Activated naive CD8-positive, alpha-beta T cell treated with anti-CD3 and anti-CD28 coated beads, Interleukin-2, amount 50 U/mL, for 16 hours (primary cell): ENCODE results near the gene OTOR.

ENCODE experiments used
- DNase-seq: peaks from one replicate; pipeline ENCODE4 v3.0.0-alpha.2; 2020; ENCODE audit warnings: low read depth, low spot score

Gene OTOR

GRCh38 chr20:16749573-16749972, 1.4 kb downstream of the OTOR start:
- DNase-seq = no peak

GRCh38 chr20:16752082-16752481, 3.9 kb downstream of the OTOR start:
- DNase-seq = no peak

DNA sequence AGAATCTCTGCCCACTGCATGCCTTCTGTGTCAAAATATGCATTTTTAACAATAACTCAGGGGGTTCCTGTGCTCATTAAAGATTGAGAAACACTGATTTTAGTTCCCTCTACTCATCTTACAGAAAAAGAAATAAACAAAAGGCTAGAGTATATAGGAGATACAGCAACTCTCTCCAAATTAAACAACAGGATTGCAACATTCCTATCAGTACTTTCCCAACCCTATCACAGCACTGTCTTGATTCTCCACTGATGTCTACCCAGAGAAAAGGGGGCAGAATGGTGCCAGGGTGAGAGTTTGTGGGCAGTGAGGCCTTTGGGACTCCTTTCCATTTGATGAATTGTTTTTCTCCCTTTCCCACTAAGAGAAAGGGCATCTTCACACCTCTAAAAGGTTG, 4.7 kb downstream of the OTOR start:
- no peak for DNase-seq

DNA sequence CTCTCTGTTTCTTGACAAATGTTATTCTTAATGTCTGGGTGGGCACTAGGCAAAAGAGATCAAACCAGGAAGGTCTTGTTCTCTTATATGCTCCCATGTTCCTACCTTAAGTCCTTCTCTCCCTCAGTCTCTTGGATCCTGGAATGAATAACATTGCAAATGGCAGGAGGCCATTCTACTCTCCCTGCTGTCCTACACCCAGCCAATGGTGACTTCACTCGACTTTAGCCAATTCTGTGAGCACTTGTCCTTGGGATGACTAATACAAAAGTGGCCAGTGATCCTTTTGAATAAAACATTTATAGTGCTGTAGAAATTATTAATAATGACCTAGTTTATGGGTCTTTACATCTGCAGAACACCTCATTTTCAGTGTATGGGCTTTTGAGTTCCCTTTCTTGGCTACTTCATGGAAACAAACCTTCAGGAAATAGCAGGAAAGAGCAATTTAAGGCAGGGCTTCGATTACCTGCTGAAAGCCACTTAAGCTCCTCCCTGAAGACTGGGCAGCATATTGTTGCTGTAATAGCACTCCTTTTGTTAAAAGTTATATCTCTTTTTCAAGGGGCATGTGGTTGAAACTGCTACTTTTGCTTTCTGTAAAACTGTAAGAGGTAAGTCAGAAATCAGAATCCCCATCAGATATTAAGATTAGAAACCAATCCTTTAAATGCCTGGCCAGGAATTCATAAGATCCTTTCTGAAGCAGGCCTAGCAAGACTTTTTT, 10.5 kb downstream of the OTOR start:
- DNase-seq = no peak

DNA sequence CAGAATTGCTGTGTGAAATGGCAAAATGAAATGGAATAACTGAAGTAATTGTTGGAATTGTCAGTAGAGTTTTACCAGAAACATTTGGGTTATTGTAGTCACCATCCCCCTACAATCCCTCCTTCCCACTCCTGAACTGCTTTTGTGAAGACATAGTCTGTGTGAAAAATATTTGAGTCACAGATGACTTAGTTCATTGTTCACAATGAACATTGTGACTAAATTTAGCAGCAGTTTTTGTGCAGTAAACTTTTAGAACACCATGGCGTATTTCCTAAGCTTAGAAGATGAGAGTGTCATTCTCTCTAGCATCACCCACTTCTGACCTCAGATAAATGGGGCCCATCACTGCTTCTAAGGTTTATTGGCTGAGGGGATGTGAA, 11.0 kb downstream of the OTOR start:
- no peak for DNase-seq

DNA sequence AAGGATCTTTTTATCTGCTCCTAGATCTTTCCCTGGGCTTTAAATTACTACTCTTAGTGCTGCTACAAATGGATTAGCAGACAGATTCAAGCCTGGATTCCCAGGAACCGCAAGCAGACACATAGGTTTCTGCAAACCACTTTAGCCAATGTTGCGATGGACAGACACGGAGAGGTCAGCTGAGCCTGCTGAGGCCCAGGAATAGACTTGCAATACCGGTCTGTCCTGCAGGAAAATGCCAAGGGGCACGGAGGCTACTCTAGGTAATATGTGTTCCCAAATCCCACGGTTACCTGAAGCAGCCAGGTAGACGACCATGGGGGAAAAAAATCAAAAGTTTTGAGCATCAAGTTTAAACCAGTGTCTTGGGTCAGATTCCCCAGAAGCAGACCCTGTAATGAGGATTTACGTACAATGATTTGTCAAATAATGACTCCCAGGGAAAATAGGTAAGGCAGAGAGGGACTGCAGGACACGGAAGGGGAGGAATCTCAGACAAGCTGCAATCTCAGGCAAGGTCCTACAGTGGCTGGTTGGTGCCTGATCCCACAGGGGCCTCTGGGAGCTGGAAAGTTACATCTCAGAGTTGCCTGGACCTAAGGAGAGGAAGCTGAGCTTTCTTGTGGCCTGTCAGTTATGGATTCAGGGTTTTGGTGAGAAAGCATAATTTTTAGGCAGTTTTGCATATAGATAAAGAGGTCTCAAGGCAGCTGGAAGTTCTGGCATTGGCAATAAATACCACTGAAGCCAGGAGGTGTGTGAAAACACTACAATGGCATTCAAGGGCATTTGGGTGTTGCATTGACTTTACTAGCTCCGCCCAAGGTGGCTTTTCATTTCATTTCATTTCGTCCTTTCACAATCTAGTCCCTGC, 12.5 kb downstream of the OTOR start:
- DNase-seq = no peak

- no peak for DNase-seq
These were observed 13.2 kb downstream of the OTOR start for GRCh38 chr20:16761305-16761829.

GRCh38 chr20:16764560-16764959, 16.4 kb downstream of the OTOR start:
- no peak for DNase-seq

- no peak for DNase-seq
These were observed 23.1 kb downstream of the OTOR start for GRCh38 chr20:16771213-16771612.

- no peak for DNase-seq
These were observed 27.8 kb downstream of the OTOR start for GRCh38 chr20:16775961-16776360.

DNA sequence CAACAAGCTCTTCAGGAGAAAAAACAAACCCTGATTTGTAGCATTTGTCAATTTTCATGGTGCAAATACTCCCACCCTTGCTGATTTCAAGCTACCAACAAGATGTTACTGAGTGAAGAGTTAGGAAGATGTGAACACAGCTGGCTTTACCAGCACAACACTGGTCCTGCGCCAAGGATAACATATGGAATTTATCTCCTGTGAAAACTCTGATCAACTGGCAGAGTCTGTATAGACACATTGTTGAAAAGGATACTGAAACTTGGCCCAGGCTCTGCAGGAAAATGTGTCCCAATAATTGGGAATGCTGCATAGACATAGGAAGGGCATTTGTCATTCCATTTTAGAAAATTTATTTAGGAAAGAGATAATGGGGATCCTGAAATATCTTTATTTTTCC, 29.0 kb downstream of the OTOR start:
- no peak for DNase-seq

DNA sequence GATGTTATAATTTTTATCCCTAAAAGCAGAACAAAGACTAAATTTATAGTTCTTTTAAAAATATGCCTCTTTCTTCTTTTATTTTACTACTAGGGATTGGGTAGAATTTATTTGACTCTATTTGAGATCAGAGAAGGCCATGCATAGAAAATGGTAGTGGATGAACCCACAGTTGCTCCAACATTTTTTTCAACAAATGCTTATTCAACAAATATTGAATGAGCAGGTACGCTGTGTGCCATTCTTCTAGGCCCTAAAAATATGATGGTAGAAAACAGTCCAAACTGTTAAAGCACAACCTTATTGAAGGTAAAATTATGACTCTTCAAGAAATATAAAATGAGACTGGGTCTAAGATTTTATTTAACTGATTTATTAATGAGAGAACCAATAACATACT, 30.0 kb downstream of the OTOR start:
- DNase-seq = no peak

DNA sequence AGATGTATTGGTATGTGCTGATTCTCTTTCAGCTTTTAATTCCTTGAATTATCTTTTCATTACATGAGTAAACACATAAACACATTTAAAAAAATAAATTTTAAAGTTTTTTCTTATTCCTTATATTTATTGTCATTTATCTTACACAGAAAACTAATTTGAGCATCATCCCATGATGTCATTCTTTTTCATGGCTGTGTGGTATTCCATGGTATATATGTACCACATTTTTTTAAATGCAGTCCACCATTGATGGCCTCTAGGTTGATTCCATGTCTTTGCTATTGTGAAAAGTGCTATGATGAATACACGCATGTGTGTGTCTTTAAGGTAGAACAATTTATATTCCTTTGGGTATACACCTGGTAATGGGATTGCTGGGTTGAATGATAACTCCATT, 33.3 kb downstream of the OTOR start:
- DNase-seq = no peak

- DNase-seq = no peak
These were observed 37.1 kb downstream of the OTOR start for GRCh38 chr20:16785226-16785625.
